Spleen (tissue), 7 donors: Measurements from ENCODE around the gene PCLO.

Experiments used
- CTCF ChIP-seq, 11 experiments: fragments of 200-600 bp in 7 of 11; fragments of 450-650 bp in 4 of 11; sonication (generic) in 4 of 11; IDR thresholded peaks in 8 of 11; conservative IDR thresholded peaks in 3 of 11; 1 replicate in 7 of 11; 2 replicates in 4 of 11; pipeline versions ENCODE4 v1.4.0 to v1.8.0; 2016 to 2021; ENCODE audit warnings: antibody characterized with exemption in 11 of 11, inconsistent platforms in 4 of 11, mild to moderate bottlenecking in 1 of 11
- POLR2A ChIP-seq, 3 donors: fragments of 450-650 bp; IDR thresholded peaks; one replicate each; pipeline ENCODE4 v1.5.1; 2017; ENCODE audit warnings: antibody characterized with exemption in 3 of 3, mild to moderate bottlenecking in 1 of 3
- donor health status: DM: no; HTN: no; CAD: no; lungs with moderate emphysema.
- donor health status: DM: no; HTN: no; CAD: no.
- donor health status: DM: no; HTN: no; CAD: no.

DNA sequence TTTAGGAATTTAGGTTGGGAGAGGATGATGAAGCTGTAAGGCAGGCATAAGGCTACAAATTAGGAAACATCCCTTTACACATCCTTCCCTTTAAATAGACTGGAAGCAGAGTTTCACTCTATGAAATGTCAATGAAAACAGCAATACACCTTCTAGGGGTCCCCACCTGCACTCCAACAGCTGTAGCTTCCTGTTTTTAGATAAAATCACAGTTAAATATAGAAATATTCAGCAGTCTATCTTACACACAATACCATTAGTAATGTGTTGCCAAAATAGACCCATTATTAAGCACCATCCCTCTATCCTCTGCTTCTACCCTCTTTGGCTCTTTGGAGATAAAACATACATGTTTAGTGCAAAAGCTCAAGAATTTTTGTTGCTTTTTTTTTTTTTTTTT is 237.4 kb downstream of the PCLO start:
- no peak for TF ChIP-seq CTCF (IDR thresholded peaks at IDR 0.05 in 8 of 11, conservative IDR thresholded peaks at IDR 0.05 in 3 of 11)
- TF ChIP-seq POLR2A (IDR thresholded peaks at IDR 0.05), result no peak
